Tibial artery (tissue), 4 donors: ENCODE results near the gene IGFBP4.
A peak's percentile ranks its signal among the peaks of the same experiment; 100 is the strongest.
"Not testable (repeated sequence)": the region's sequence is repeated elsewhere in the genome, so short reads cannot be mapped to it uniquely, and the experiment has no call there.

Source experiments
- DNase-seq, 2 donors: peaks; one replicate each; pipeline ENCODE4 v3.0.0-alpha.2; 2019
- H3K27ac ChIP-seq, 2 donors: fragments of 200-600 bp; sonication (generic) in 1 of 2; 1 replicate in 1 of 2; 2 replicates in 1 of 2; pipeline ENCODE4 v1.5.1; 2018 to 2019; ENCODE audit warnings: mild to moderate bottlenecking in 1 of 2
- H3K27me3 ChIP-seq, 2 donors: fragments of 200-600 bp; sonication (generic) in 1 of 2; one replicate each; pipeline versions ENCODE4 v1.5.1 to v1.6.0; 2016 to 2019
- H3K36me3 ChIP-seq, 3 donors: fragments of 200-600 bp; sonication (generic) in 2 of 3; one replicate each; pipeline ENCODE4 v1.5.1; 2016 to 2019; ENCODE audit warnings: mild to moderate bottlenecking in 2 of 3
- H3K4me1 ChIP-seq, 4 donors: fragments of 200-600 bp; sonication (generic) in 2 of 4; 1 replicate in 3 of 4; 2 replicates in 1 of 4; pipeline ENCODE4 v1.5.1; 2016 to 2019
- H3K4me3 ChIP-seq, 2 donors: fragments of 200-600 bp; sonication (generic) in 1 of 2; 1 replicate in 1 of 2; 2 replicates in 1 of 2; pipeline ENCODE4 v1.5.1; 2018 to 2019; ENCODE audit warnings: mild to moderate bottlenecking in 2 of 2
- H3K9me3 ChIP-seq, 3 donors: fragments of 200-600 bp; sonication (generic) in 1 of 3; one replicate each; pipeline ENCODE4 v1.5.1; 2016 to 2019
- intact Hi-C: fragments of 100-400 bp; cut with DNase I; formaldehyde crosslinking; loops from one replicate; pipeline ENCODE4 v1.15.0; 2023; ENCODE audit warnings: low total_unique reads
- TF ChIP-seq, protein P1 (sequence below), 2 experiments: fragments of 200-600 bp in 1 of 2; fragments of 450-650 bp in 1 of 2; IDR thresholded peaks; one replicate each; pipeline ENCODE4 v1.5.1; 2017 to 2019; ENCODE audit warnings: antibody characterized with exemption in 2 of 2, mild to moderate bottlenecking in 1 of 2, moderate library complexity in 1 of 2

The IGFBP4 gene

DNA sequence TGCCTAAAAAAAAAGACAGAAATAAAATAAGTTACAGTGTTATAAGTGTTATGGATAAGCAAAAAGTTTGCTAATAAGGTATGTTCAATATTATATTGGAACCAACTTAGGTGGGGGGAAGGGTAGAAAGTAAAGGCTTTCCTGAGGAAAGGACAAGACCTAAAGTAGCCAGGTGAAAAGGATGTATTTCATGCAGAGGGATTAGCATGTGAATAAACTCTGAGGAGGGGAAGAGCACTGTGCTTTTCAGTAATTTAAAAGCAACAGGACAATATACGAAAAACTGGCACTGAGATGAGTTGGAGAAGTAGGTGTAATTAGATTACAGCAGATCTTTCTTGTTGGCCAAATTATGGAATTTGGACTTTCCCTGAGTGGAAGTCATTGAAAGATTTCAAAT is 33.2 kb upstream of the IGFBP4 start:
- H3K36me3 ChIP-seq = no peaks in the 10 kb centered on the region
- H3K27ac ChIP-seq = no peak overlapping the region
- no peak overlapping the region for H3K4me3 ChIP-seq
- TF ChIP-seq, protein P1, sequence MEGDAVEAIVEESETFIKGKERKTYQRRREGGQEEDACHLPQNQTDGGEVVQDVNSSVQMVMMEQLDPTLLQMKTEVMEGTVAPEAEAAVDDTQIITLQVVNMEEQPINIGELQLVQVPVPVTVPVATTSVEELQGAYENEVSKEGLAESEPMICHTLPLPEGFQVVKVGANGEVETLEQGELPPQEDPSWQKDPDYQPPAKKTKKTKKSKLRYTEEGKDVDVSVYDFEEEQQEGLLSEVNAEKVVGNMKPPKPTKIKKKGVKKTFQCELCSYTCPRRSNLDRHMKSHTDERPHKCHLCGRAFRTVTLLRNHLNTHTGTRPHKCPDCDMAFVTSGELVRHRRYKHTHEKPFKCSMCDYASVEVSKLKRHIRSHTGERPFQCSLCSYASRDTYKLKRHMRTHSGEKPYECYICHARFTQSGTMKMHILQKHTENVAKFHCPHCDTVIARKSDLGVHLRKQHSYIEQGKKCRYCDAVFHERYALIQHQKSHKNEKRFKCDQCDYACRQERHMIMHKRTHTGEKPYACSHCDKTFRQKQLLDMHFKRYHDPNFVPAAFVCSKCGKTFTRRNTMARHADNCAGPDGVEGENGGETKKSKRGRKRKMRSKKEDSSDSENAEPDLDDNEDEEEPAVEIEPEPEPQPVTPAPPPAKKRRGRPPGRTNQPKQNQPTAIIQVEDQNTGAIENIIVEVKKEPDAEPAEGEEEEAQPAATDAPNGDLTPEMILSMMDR (IDR thresholded peaks at IDR 0.05) = no peak
- intact Hi-C loops = no loop called here
- no peak for DNase-seq
- H3K27me3 ChIP-seq = no peaks in the 10 kb centered on the region
- no peaks in the 10 kb centered on the region for H3K9me3 ChIP-seq
- H3K4me1 ChIP-seq = no peaks in the 10 kb centered on the region

DNA sequence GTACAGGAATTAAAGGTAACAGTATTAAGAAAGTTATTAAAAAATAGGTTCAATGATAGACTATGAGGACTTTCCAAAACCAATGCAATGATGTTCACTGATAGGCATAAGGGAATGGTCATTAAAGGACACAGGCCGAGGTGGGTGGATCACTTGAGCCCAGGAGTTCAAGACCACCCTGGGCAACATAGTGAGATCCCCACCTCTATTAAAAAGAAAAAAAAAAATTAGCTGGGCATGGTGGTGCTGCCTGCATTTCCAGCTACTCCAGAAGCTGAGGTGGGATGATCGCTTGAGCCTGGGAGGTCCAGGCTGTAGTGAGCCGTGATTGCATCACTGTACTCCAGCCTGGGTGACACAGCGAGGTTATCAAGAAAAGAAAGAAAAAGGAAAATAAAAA is 31.4 kb upstream of the IGFBP4 start:
- Histone ChIP-seq H3K27me3 (no peaks in the 10 kb centered on the region), H3K4me3 (no peak overlapping the region), H3K36me3 (no peaks in the 10 kb centered on the region), H3K4me1 (no peaks in the 10 kb centered on the region), H3K9me3 (no peaks in the 10 kb centered on the region), H3K27ac (no peak overlapping the region)
- TF ChIP-seq, protein P1 (IDR thresholded peaks at IDR 0.05) = no peak
- intact Hi-C loops = no loop called here
- DNase-seq = no peak

DNA sequence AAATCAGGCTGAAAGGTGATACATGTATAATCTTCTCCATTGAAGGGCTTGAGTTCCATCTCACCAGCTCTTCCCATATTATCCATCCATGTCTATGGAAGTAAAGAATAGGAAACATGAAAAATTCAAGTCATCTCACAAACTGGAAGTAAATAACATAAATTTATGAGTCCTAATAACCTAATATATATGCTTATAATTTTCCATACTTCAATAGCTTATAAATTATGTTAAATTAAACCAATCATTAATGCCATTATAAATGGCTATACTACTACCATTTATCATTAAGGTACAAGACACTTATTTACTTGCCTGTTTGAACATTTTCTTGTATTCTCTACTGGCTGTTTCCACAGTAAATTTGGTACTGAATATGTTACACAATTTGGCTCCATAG is 30.4 kb upstream of the IGFBP4 start:
- no peak for DNase-seq
- TF ChIP-seq, protein P1 (IDR thresholded peaks at IDR 0.05) = no peak
- Histone ChIP-seq H3K4me1 (peaks cover 0 to 6% (median 6%) of the 10 kb centered on the region in 4 donors), H3K27ac (no peak overlapping the region), H3K9me3 (no peaks in the 10 kb centered on the region), H3K27me3 (peaks cover 0 to 5% of the 10 kb centered on the region in 2 donors), H3K36me3 (no peaks in the 10 kb centered on the region), H3K4me3 (no peak overlapping the region)
- intact Hi-C loops = no loop called here

DNA sequence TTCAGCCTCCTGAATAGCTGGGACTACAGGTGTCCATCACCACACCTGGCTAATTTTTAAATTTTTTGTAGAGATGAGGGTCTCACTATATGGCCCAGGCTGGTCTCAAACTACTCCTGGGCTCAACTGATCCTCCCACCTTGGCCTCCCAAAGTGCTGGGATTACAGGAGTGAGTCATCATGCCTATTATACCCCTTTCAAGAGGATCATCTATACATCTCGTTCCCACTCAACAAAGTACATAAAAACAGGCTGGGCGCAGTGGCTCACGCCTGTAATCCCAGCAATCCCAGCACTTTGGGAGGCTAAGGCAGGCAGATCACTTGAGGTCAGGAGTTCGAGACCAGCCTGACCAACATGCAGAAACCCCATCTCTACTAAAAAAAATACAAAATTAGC is 28.9 kb upstream of the IGFBP4 start:
- intact Hi-C loops, H3K36me3 ChIP-seq, H3K27ac ChIP-seq, DNase-seq, H3K9me3 ChIP-seq, H3K27me3 ChIP-seq, H3K4me3 ChIP-seq: not testable (repeated sequence)
- H3K4me1 ChIP-seq = peaks cover 0 to 13% (median 11%) of the 10 kb centered on the region in 4 donors

DNA sequence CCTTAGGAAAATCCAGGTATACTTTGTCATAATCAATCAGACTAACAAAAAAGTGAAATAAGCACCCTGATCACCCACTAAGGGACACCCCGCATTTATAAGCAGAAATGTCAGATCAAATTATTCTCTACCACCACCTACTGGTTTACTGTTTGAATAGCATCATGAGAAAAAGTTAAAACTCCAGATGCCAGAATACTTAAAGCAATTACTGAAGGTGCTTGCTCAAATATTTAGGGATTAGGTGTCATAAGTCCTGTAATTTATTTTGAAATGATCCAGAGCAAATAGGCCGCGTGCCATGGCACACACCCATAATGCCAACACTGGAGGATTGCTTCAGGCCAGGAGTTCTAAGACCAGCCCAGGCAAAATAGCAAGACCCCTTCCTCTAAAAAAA is 27.9 kb upstream of the IGFBP4 start:
- intact Hi-C loops = loop anchor here (5.0 kb wide), 1 partner anchor 58 kb away; no protein-coding TSS in a partner anchor
- no peak for DNase-seq

DNA sequence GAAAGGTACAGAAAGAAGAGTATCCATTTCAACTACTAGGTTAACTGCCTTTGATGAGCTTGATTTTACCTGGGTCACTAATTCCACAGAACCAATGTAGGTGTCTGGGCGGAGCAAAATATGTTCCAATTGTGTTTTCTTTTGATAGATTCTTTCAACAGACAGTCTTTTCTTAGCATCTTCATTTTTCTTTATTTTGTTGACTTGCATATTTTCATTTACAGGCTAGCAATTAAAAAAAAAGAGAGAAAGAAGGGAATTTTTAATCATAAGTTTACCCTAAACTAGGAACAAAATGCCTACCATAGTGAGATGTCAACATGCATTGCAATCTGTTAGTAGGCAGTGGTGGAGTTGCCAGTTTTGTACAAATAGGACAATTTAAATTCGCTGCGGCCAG is 26.6 kb upstream of the IGFBP4 start:
- Histone ChIP-seq H3K36me3 (no peaks in the 10 kb centered on the region), H3K27me3 (peaks cover 0 to 5% of the 10 kb centered on the region in 2 donors), H3K4me1 (peaks cover 0 to 13% (median 11%) of the 10 kb centered on the region in 4 donors), H3K9me3 (no peaks in the 10 kb centered on the region), H3K27ac (no peak overlapping the region), H3K4me3 (no peak overlapping the region)
- intact Hi-C loops = loop anchor here (5.0 kb wide), 1 partner anchor 59 kb away; no protein-coding TSS in a partner anchor
- TF ChIP-seq, protein P1 (IDR thresholded peaks at IDR 0.05) = no peak
- no peak for DNase-seq

More for the DNA sequence above, 27.9 kb upstream of the IGFBP4 start:
- Histone ChIP-seq H3K4me3 (no peak overlapping the region), H3K27me3 (peaks cover 0 to 5% of the 10 kb centered on the region in 2 donors), H3K36me3 (no peaks in the 10 kb centered on the region), H3K4me1 (peaks cover 0 to 13% (median 11%) of the 10 kb centered on the region in 4 donors), H3K27ac (no peak overlapping the region), H3K9me3 (no peaks in the 10 kb centered on the region)
- TF ChIP-seq, protein P1 (IDR thresholded peaks at IDR 0.05) = peak; percentile 58 to 65
